ENCODE measurements around the gene SNAPC1. TPM values are rescaled to one million over a fixed set of nuclear protein-coding genes. Genes with fewer than 3 reads are reported as not detected.

Gene SNAPC1
- total and polyA plus RNA-seq, 10 of the 15 experiments (the other 5 are each of a cell fraction or from before 2014, with no cell fraction given): 4.5 to 12.0 (median 7.4) TPM

DNA sequence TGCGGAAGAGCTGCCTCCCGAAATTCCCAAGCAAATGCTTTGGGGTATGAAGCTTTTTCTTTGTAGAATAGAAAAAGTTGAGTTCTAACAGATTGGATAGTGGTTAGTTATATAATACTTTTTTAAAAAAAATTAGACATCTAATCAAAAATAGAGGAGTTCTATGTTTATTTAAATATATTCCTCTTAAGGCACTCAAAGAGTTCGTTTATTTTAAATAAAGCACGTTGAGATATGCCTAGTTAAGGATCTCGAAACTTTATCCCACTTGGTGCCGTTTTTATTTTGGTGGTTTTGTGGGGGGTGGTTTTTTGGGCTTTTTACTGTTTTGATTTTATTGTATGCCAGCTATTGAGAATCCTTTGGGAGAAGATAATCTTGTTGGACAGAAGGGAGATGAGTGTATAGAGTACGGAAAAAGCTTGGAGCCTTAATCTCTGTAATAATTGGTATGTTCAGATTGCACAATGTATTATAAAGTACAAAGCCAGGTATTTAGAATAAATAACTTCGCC, 10.7 kb upstream of the SNAPC1 start (continued):
- TF ChIP-seq, protein P1, sequence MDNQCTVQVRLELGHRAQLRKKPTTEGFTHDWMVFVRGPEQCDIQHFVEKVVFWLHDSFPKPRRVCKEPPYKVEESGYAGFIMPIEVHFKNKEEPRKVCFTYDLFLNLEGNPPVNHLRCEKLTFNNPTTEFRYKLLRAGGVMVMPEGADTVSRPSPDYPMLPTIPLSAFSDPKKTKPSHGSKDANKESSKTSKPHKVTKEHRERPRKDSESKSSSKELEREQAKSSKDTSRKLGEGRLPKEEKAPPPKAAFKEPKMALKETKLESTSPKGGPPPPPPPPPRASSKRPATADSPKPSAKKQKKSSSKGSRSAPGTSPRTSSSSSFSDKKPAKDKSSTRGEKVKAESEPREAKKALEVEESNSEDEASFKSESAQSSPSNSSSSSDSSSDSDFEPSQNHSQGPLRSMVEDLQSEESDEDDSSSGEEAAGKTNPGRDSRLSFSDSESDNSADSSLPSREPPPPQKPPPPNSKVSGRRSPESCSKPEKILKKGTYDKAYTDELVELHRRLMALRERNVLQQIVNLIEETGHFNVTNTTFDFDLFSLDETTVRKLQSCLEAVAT (IDR thresholded peaks at IDR 0.05): peak; percentile 78; the same call in 1 of the 2 replicates

DNA sequence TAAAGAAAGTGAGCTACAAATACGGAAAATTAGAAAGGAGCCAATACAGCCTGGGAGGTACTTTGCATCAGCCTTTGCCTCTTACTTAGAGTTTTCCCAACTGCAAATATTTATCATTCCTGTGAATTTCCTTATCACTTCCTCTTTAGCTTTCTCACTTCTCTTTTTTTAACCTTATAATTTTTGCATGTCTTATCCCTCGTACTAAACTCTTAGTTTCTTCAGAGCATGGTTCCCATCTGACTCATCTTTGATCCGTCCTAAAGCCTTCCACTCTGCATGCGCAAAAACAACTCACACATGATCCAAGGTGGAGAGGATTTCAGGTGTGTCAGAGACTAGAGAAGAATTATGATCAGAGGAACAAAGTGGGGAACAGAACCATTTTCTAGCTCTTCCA, 9.6 kb upstream of the SNAPC1 start:
- ChIA-PET SMC1A (ENCODE audit: uncharacterized antibody, unreplicated experiment) (interaction anchor here (0.6 to 10.0 kb wide), 9 partner anchors 10 to 455 kb away, joined by 3 to 122 read pairs (median 5); partner anchors contain the start of gene SNAPC1), CTCF (interaction anchor here (0.6 to 4.9 kb wide), 8 partner anchors 10 to 292 kb away, joined by 3 to 37 read pairs (median 6); partner anchors contain the start of gene SNAPC1), RAD21 (ENCODE audit: unreplicated experiment) (interaction anchor here (0.6 to 10.8 kb wide), 12 partner anchors 8 to 368 kb away, joined by 3 to 102 read pairs (median 4); partner anchors contain the start of gene SNAPC1), POLR2A (interaction anchor here (0.6 to 10.5 kb wide), 4 partner anchors 11 to 349 kb away, joined by 3 to 130 read pairs (median 4); partner anchors contain the start of gene SNAPC1)
- WGBS (ENCODE audit: insufficient coverage, insufficient replicate concordance, low lambda C conversion rate, missing lambda C conversion rate): 25% methylated on average over 4 of the region's 4 CpGs
- intact Hi-C loops (cut with micrococcal nuclease; ENCODE audit: unreplicated experiment) (loop anchor here (2.0 kb wide), 1 partner anchor 84 kb away; no protein-coding TSS in a partner anchor), in situ Hi-C loops (cut with MboI) (no loop called here)
- peaks cover 0 to 4% of the 10 kb centered on the region in 2 experiments; a peak in 1 of 4 replicates for H3K36me3 ChIP-seq (ENCODE audit: control insufficient read depth in 2 of 2, insufficient read depth in 2 of 2, low read length in 1 of 2)
- H3K4me1 ChIP-seq (ENCODE audit: control insufficient read depth, insufficient read depth, low read length): peaks cover 15% of the 10 kb centered on the region
- H3K4me2 ChIP-seq (ENCODE audit: control insufficient read depth, insufficient read depth): peak overlapping the region; percentile 61
- peaks cover 37% of the 10 kb centered on the region for H3K79me2 ChIP-seq (ENCODE audit: control insufficient read depth, insufficient read depth, low read length)
- H3K9me3 ChIP-seq (replicated peaks; ENCODE audit: control insufficient read depth, insufficient read depth, low read length): no peaks in the 10 kb centered on the region
- no peaks in the 10 kb centered on the region for H4K20me1 ChIP-seq (ENCODE audit: control insufficient read depth, insufficient read depth)
- no peak overlapping the region for H2AFZ ChIP-seq (ENCODE audit: control insufficient read depth, low read depth, low read length)
- DNase-seq (ENCODE audit: low read depth, low spot score): peak; percentile 60
- ATAC-seq: peak; percentile 47
- no TSS peak for BruUV-seq (replicated peaks)
- no peak for FAIRE-seq
- peak overlapping the region; percentile 53; the same call in 1 of the 2 replicates for H3K4me3 ChIP-seq
- H3K27me3 ChIP-seq (replicated peaks in 1 of 2; ENCODE audit: control insufficient read depth in 2 of 2, insufficient read depth in 2 of 2, low read length in 1 of 2): no peaks in the 10 kb centered on the region
- H3K9ac ChIP-seq (ENCODE audit: control insufficient read depth, insufficient read depth, low read length): no peak overlapping the region
- H3K27ac ChIP-seq (ENCODE audit: control insufficient read depth, insufficient read depth): no peak overlapping the region
- TF ChIP-seq DPF2 (IDR thresholded peaks at IDR 0.05): peak; percentile 98
- no peak for TF ChIP-seq EZH2 (IDR thresholded peaks at IDR 0.05; ENCODE audit: borderline replicate concordance, control insufficient read depth, low read depth, low read length)
- no peak for TF ChIP-seq NR2C1 (IDR thresholded peaks at IDR 0.05)
- TF ChIP-seq, protein P1 (IDR thresholded peaks at IDR 0.05): no peak
- peak; percentile 90 for TF ChIP-seq EED (IDR thresholded peaks at IDR 0.05; ENCODE audit: low read depth)
- TF ChIP-seq IKZF1 (conservative IDR thresholded peaks at IDR 0.05): peak; percentile 99
- TF ChIP-seq TCF7 (IDR thresholded peaks at IDR 0.05; ENCODE audit: borderline replicate concordance): no peak
- no peak for TF ChIP-seq ESRRA (IDR thresholded peaks at IDR 0.05; ENCODE audit: low read length)
- peak; percentile 54; the same call in 1 of the 2 replicates for TF ChIP-seq MTA3 (IDR thresholded peaks at IDR 0.05; ENCODE audit: borderline replicate concordance, low read length)
- TF ChIP-seq ZBED1 (IDR thresholded peaks at IDR 0.05; ENCODE audit: borderline replicate concordance): no peak
- peak; percentile 89 for TF ChIP-seq NBN (IDR thresholded peaks at IDR 0.05)
- TF ChIP-seq NFIC (IDR thresholded peaks at IDR 0.05; ENCODE audit: low read depth, low read length): peak; percentile 79
- TF ChIP-seq EP300 (IDR thresholded peaks at IDR 0.05; ENCODE audit: borderline replicate concordance in 1 of 2, control insufficient read depth in 1 of 2, low read depth in 2 of 2, low read length in 2 of 2): peak; percentile 40 to 65; a peak in 2 of 4 replicates
- TF ChIP-seq, protein P2, sequence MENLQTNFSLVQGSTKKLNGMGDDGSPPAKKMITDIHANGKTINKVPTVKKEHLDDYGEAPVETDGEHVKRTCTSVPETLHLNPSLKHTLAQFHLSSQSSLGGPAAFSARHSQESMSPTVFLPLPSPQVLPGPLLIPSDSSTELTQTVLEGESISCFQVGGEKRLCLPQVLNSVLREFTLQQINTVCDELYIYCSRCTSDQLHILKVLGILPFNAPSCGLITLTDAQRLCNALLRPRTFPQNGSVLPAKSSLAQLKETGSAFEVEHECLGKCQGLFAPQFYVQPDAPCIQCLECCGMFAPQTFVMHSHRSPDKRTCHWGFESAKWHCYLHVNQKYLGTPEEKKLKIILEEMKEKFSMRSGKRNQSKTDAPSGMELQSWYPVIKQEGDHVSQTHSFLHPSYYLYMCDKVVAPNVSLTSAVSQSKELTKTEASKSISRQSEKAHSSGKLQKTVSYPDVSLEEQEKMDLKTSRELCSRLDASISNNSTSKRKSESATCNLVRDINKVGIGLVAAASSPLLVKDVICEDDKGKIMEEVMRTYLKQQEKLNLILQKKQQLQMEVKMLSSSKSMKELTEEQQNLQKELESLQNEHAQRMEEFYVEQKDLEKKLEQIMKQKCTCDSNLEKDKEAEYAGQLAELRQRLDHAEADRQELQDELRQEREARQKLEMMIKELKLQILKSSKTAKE (IDR thresholded peaks at IDR 0.05; ENCODE audit: low read depth, poor library complexity, severe bottlenecking): peak; percentile 86
- peak; percentile 36; the same call in 1 of the 2 replicates for TF ChIP-seq BACH1 (IDR thresholded peaks at IDR 0.05; ENCODE audit: borderline replicate concordance)

Measured in GM12878 (cell line).